DOHH2 (cell line): ENCODE results near the gene CCDC69.

Source experiments
- H3F3A ChIP-seq: fragments of 200-600 bp; sonication (generic), shearing (Covaris generic); 2 replicates; pipeline ENCODE4 v1.6.0; 2016; ENCODE audit warnings: antibody characterized with exemption, mild to moderate bottlenecking; ENCODE audit not compliant: control insufficient read depth, insufficient read depth
- H3K27ac ChIP-seq: fragments of 200-600 bp; sonication (generic); 2 replicates; pipeline ENCODE4 v1.5.1; 2014; ENCODE audit warnings: low read depth, mild to moderate bottlenecking, low read length, moderate library complexity
- H3K27me3 ChIP-seq: fragments of 200-600 bp; sonication (generic); 2 replicates; pipeline ENCODE4 v1.6.1; 2014; ENCODE audit warnings: mild to moderate bottlenecking, low read length, mixed read lengths; ENCODE audit not compliant: control insufficient read depth
- H3K36me3 ChIP-seq: fragments of 200-600 bp; sonication (generic); 2 replicates; pipeline ENCODE4 v1.6.1; 2014; ENCODE audit warnings: mild to moderate bottlenecking, low read length, moderate library complexity, mixed read lengths; ENCODE audit not compliant: control insufficient read depth
- H3K4me1 ChIP-seq: fragments of 200-600 bp; sonication (generic); 2 replicates; pipeline ENCODE4 v1.6.1; 2014; ENCODE audit warnings: mild to moderate bottlenecking, low read length, mixed read lengths; ENCODE audit not compliant: control insufficient read depth
- H3K4me2 ChIP-seq: fragments of 200-600 bp; sonication (generic); 2 replicates; pipeline ENCODE4 v1.6.0; 2014; ENCODE audit warnings: mild to moderate bottlenecking, low read length, moderate library complexity
- H3K4me3 ChIP-seq: fragments of 200-600 bp; sonication (generic); 2 replicates; pipeline ENCODE4 v1.5.1; 2014; ENCODE audit warnings: mild to moderate bottlenecking, low read length, mixed read lengths
- H3K79me2 ChIP-seq: fragments of 200-600 bp; sonication (generic); 2 replicates; pipeline ENCODE4 v1.6.1; 2014; ENCODE audit warnings: mild to moderate bottlenecking, low read length, mixed read lengths; ENCODE audit not compliant: control insufficient read depth
- H3K9me2 ChIP-seq: fragments of 200-600 bp; sonication (generic); replicated peaks from 2 replicates; pipeline ENCODE4 v1.6.1; 2014; ENCODE audit warnings: mild to moderate bottlenecking, low read length, mixed read lengths; ENCODE audit not compliant: control insufficient read depth
- H3K9me3 ChIP-seq: fragments of 200-600 bp; sonication (generic); 2 replicates; pipeline ENCODE4 v1.6.1; 2014; ENCODE audit warnings: antibody characterized with exemption, low read length, mixed read lengths; ENCODE audit not compliant: control insufficient read depth, insufficient read depth
- H4K20me1 ChIP-seq: fragments of 200-600 bp; sonication (generic); 2 replicates; pipeline ENCODE4 v1.6.0; 2014; ENCODE audit warnings: low read depth, mild to moderate bottlenecking, antibody characterized with exemption, low read length, moderate library complexity; ENCODE audit not compliant: control insufficient read depth, insufficient read depth
- EZH2phosphoT487 ChIP-seq: fragments of 200-600 bp; sonication (generic); IDR thresholded peaks from 2 replicates; pipeline ENCODE4 v1.6.1; 2017; ENCODE audit warnings: borderline replicate concordance, mild to moderate bottlenecking, antibody characterized with exemption, low read length, moderate library complexity, mixed read lengths
- TF ChIP-seq, protein P1 (sequence below): fragments of 200-600 bp; sonication (generic); IDR thresholded peaks from one replicate; pipeline ENCODE4 v1.5.1; 2014; ENCODE audit warnings: antibody characterized with exemption, mild to moderate bottlenecking, low read depth, low read length; ENCODE audit not compliant: poor library complexity, severe bottlenecking

The CCDC69 gene

GRCh38 chr5:151186538-151186937 lies 37.4 kb downstream of the CCDC69 start:
- H3K79me2 ChIP-seq, result no peaks in the 10 kb centered on the region
- H3K4me3 ChIP-seq, result no peak overlapping the region
- no peak overlapping the region for H3K27ac ChIP-seq
- no peaks in the 10 kb centered on the region for H3F3A ChIP-seq
- no peaks in the 10 kb centered on the region for H3K9me2 ChIP-seq
- H4K20me1 ChIP-seq, result no peaks in the 10 kb centered on the region
- no peaks in the 10 kb centered on the region for H3K9me3 ChIP-seq
- H3K4me1 ChIP-seq, result no peaks in the 10 kb centered on the region
- no peak overlapping the region for H3K4me2 ChIP-seq
- TF ChIP-seq EZH2phosphoT487, result no peak
- TF ChIP-seq, protein P1, sequence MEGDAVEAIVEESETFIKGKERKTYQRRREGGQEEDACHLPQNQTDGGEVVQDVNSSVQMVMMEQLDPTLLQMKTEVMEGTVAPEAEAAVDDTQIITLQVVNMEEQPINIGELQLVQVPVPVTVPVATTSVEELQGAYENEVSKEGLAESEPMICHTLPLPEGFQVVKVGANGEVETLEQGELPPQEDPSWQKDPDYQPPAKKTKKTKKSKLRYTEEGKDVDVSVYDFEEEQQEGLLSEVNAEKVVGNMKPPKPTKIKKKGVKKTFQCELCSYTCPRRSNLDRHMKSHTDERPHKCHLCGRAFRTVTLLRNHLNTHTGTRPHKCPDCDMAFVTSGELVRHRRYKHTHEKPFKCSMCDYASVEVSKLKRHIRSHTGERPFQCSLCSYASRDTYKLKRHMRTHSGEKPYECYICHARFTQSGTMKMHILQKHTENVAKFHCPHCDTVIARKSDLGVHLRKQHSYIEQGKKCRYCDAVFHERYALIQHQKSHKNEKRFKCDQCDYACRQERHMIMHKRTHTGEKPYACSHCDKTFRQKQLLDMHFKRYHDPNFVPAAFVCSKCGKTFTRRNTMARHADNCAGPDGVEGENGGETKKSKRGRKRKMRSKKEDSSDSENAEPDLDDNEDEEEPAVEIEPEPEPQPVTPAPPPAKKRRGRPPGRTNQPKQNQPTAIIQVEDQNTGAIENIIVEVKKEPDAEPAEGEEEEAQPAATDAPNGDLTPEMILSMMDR, result no peak
- no peaks in the 10 kb centered on the region for H3K27me3 ChIP-seq
- peaks cover 82% of the 10 kb centered on the region for H3K36me3 ChIP-seq

DNA sequence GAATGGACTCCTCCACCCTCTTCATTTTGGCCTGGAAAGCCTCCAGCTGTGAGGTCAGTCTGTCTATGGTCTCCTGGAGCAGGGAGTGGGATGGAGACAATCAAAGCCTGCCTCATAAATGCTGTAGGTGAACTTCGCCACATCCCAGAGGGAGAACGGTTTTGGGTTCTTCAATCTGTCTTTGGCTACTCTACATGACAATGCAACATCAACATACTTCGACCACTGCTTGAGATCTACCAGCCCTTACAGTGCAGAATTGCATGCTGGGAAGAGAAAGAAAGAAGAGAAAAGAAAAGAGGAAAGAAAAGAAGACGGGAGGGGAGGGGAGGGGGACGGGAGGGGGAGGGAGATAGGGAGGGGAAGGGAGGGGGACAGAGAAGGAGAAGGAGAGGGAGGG lies 37.8 kb downstream of the CCDC69 start:
- no peak overlapping the region for H3K4me3 ChIP-seq
- H3K4me1 ChIP-seq, result no peaks in the 10 kb centered on the region
- no peak overlapping the region for H3K27ac ChIP-seq
- no peaks in the 10 kb centered on the region for H3F3A ChIP-seq
- no peak overlapping the region for H3K4me2 ChIP-seq
- H3K27me3 ChIP-seq, result no peaks in the 10 kb centered on the region
- no peaks in the 10 kb centered on the region for H4K20me1 ChIP-seq
- no peaks in the 10 kb centered on the region for H3K9me3 ChIP-seq
- no peaks in the 10 kb centered on the region for H3K9me2 ChIP-seq
- H3K36me3 ChIP-seq, result peaks cover 78% of the 10 kb centered on the region
- H3K79me2 ChIP-seq, result no peaks in the 10 kb centered on the region
- TF ChIP-seq, protein P1, result no peak
- no peak for TF ChIP-seq EZH2phosphoT487

DNA sequence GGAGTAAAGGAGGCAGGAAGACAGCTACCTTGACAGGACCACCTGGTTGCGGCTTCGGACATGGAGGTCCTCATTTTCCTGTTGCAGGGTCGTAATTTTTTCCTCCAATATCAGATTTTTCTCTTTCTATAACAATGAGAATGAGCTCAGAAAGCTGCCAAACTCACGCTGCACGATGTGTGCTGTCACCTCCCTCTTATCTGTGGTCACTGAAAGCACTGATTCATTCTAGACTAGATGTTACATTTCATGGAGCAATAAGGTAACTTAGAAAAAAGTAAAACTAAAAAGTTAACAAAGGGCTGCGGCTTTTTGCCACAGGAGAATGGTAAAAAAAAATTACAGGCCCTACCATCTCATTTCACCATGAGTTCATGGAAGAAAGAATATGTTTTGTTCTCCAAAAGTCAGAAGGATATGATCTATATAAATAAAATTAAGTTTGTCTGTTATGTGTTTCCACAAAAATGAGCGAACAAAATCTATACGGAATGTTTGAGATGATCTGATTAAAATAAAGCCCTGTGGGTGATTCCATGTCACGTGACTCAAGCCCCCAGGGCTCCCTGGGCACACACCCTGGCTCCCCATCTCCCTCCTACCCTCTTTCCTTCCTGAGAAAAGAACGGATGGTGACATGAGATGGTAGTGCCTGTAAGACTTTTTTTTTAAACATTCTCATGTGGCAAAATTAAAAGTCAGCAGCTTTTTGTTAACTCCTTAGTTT lies 39.4 kb downstream of the CCDC69 start:
- no peak overlapping the region for H3K4me3 ChIP-seq
- H3K9me2 ChIP-seq, result no peaks in the 10 kb centered on the region
- no peaks in the 10 kb centered on the region for H3K4me1 ChIP-seq
- H3K27ac ChIP-seq, result no peak overlapping the region
- peaks cover 63% of the 10 kb centered on the region for H3K36me3 ChIP-seq
- H3K27me3 ChIP-seq, result no peaks in the 10 kb centered on the region
- H4K20me1 ChIP-seq, result no peaks in the 10 kb centered on the region
- H3K4me2 ChIP-seq, result no peak overlapping the region
- TF ChIP-seq, protein P1, result no peak
- no peak for TF ChIP-seq EZH2phosphoT487
- no peaks in the 10 kb centered on the region for H3K9me3 ChIP-seq
- H3F3A ChIP-seq, result no peaks in the 10 kb centered on the region
- no peaks in the 10 kb centered on the region for H3K79me2 ChIP-seq
